Measurements from ENCODE around the gene NREP. TPM values are rescaled to one million over a fixed set of nuclear protein-coding genes. Genes with fewer than 3 reads are reported as not detected.

NREP gene
- total RNA-seq, 5 donors from 2014 or later (not counting 1 experiment from before 2014, with no cell fraction given) = 2.1 to 9.0 (median 4.6) TPM

DNA sequence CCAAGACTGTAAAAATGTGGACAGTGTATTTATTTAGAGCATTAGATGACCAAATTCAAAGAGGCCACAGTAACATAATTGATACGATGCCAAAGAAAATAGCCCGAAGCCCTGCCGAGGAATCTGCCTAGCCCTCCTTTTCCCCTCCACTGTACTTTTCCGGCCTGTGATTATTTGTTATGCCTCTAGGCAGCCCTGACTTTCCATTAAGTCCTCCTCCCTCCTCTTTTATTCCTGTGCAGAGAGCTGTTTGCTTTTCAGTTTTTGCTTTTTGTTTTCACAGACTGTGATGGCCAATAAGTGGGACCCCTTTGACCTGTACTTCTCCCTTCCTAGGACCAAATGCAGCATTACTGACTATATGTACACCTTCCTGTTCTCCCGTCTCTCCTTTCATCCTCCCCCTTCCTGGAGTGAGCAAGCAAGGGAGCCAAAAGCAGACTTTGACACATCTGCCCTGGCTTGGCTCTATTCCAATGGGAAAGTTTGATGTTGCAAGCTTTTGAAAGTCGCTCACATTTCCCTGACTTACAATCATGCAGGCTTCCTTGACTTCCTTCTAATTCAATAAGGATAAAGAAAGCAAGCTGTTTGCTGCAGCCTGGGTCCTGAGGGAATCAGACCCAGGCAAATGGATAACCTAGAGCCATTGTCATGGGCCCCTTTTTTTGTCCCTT lies 76.1 kb downstream of the NREP start:
- Histone ChIP-seq H3K27me3 (replicated peaks in 1 of 2; ENCODE audit: control insufficient read depth in 2 of 2, extremely low read depth in 1 of 2, insufficient read depth in 2 of 2, low read length in 1 of 2) (no peaks in the 10 kb centered on the region), H3K36me3 (ENCODE audit: control insufficient read depth in 2 of 2, extremely low read depth in 1 of 2, insufficient read depth in 1 of 2, low read length in 1 of 2) (no peaks in the 10 kb centered on the region), H3K4me3 (ENCODE audit: control insufficient read depth in 1 of 2, extremely low read depth in 1 of 2, low read length in 1 of 2) (no peak overlapping the region), H3K27ac (ENCODE audit: low read length) (no peak overlapping the region), H3K9me3 (no peaks in the 10 kb centered on the region), H3K4me1 (ENCODE audit: control insufficient read depth in 1 of 2, extremely low read depth in 1 of 2, insufficient read depth in 2 of 2, low read length in 2 of 2) (no peaks in the 10 kb centered on the region)
- Mint-ChIP-seq H3K27me3 (peaks cover 0 to 5% of the 10 kb centered on the region in 2 donors), H3K4me1 (no peaks in the 10 kb centered on the region), H3K36me3 (no peaks in the 10 kb centered on the region), H3K9me3 (no peaks in the 10 kb centered on the region), H3K4me3 (no peak overlapping the region), H3K27ac (no peak overlapping the region)
- ChIA-PET CTCF (no interaction called here), POLR2A (no interaction called here)
- ATAC-seq (replicated peaks in 1 of 4) = no peak
- no peak for DNase-seq
- WGBS (ENCODE audit: insufficient coverage) = 57% methylated on average over 1 of the region's 6 CpGs

DNA sequence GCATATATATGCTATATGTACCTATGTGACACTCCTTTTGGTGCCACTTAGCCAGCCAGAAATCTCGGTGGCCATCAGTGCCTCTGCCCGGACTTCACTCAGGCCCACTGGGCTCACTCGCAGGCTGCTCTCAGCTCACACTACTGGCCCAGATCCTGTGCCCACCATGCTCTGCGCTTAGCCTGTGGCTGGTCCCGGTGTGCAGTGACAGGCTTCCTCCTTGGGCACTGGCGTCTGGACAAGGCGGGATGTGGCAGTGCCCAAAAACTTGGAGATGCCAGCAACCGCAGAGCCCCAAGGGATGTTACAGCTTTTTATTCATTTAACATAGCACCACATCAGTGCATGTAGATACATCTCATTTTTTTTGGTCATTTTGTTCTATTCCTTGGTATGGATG lies 77.4 kb downstream of the NREP start:
- DNase-seq (no peak), ATAC-seq (replicated peaks in 1 of 4) (no peak)
- Histone ChIP-seq H3K4me3 (ENCODE audit: control insufficient read depth in 1 of 2, extremely low read depth in 1 of 2, low read length in 1 of 2) (no peak overlapping the region), H3K27me3 (replicated peaks in 1 of 2; ENCODE audit: control insufficient read depth in 2 of 2, extremely low read depth in 1 of 2, insufficient read depth in 2 of 2, low read length in 1 of 2) (no peaks in the 10 kb centered on the region), H3K4me1 (ENCODE audit: control insufficient read depth in 1 of 2, extremely low read depth in 1 of 2, insufficient read depth in 2 of 2, low read length in 2 of 2) (no peaks in the 10 kb centered on the region), H3K9me3 (no peaks in the 10 kb centered on the region), H3K27ac (ENCODE audit: low read length) (no peak overlapping the region), H3K36me3 (ENCODE audit: control insufficient read depth in 2 of 2, extremely low read depth in 1 of 2, insufficient read depth in 1 of 2, low read length in 1 of 2) (no peaks in the 10 kb centered on the region)
- peaks cover 0 to 6% of the 10 kb centered on the region in 2 donors for H3K27me3 Mint-ChIP-seq
- POLR2A ChIA-PET = no interaction called here
- H3K27ac Mint-ChIP-seq = no peak overlapping the region
- no peaks in the 10 kb centered on the region for H3K4me1 Mint-ChIP-seq
- H3K36me3 Mint-ChIP-seq = no peaks in the 10 kb centered on the region
- H3K9me3 Mint-ChIP-seq = no peaks in the 10 kb centered on the region
- H3K4me3 Mint-ChIP-seq = no peak overlapping the region
- 93% methylated on average over 5 of the region's 8 CpGs for WGBS (ENCODE audit: insufficient coverage)
- CTCF ChIA-PET = no interaction called here

Other genes with a start within 250 kb of the NREP start
- gene STARD4, start 244.7 kb downstream of the NREP start, total RNA-seq = 10 to 100 TPM; 10.2 to 16.5 (median 12.0) TPM